HepG2 (cell line): Measurements from ENCODE around the gene RNLS. TPM values are rescaled to one million over a fixed set of nuclear protein-coding genes. Genes with fewer than 3 reads are reported as not detected.

Source experiments
- CREM ChIP-seq, 2 experiments: sonication (generic) in 1 of 2; formaldehyde crosslinking in 1 of 2; IDR thresholded peaks; 2 replicates each; pipeline versions ENCODE4 v1.4.0 to v1.6.1; 2016 to 2020; ENCODE audit warnings: antibody characterized with exemption in 1 of 2, mild to moderate bottlenecking in 1 of 2, missing genetic modification reagents in 1 of 2
- FLYWCH1 ChIP-seq: sonication (generic); formaldehyde crosslinking; IDR thresholded peaks from 2 replicates; pipeline ENCODE4 v1.8.1; 2023; ENCODE audit warnings: mild to moderate bottlenecking, missing genetic modification reagents
- FOSL1 ChIP-seq: sonication (generic); formaldehyde crosslinking; IDR thresholded peaks from 2 replicates; pipeline ENCODE4 v1.9.0; 2021; ENCODE audit warnings: missing genetic modification reagents, borderline replicate concordance
- FOXO4 ChIP-seq: sonication (generic); formaldehyde crosslinking; conservative IDR thresholded peaks from 2 replicates; pipeline ENCODE4 v1.8.1; 2023; ENCODE audit warnings: missing genetic modification reagents
- GATAD2A ChIP-seq: IDR thresholded peaks from 2 replicates; pipeline ENCODE4 v1.6.1; 2016
- PRDM15 ChIP-seq: sonication (generic); formaldehyde crosslinking; IDR thresholded peaks from 2 replicates; pipeline ENCODE4 v1.4.0; 2020; ENCODE audit warnings: missing genetic modification reagents
- ZNF281 ChIP-seq: sonication (generic); formaldehyde crosslinking; IDR thresholded peaks from 2 replicates; pipeline ENCODE4 v1.4.0; 2020; ENCODE audit warnings: missing genetic modification reagents, borderline replicate concordance
- ZNF543 ChIP-seq: sonication (generic); formaldehyde crosslinking; IDR thresholded peaks from 2 replicates; pipeline ENCODE4 v1.4.0; 2020; ENCODE audit warnings: mild to moderate bottlenecking, missing genetic modification reagents
- ZNF660 ChIP-seq: sonication (generic); formaldehyde crosslinking; IDR thresholded peaks from 2 replicates; pipeline ENCODE4 v1.5.1; 2020; ENCODE audit warnings: mild to moderate bottlenecking, low read depth, missing genetic modification reagents, borderline replicate concordance
- ZNF687 ChIP-seq: sonication (generic); formaldehyde crosslinking; IDR thresholded peaks from 2 replicates; pipeline ENCODE4 v1.5.1; 2020; ENCODE audit warnings: mild to moderate bottlenecking, missing genetic modification reagents, moderate library complexity
- polyA plus RNA-seq, 8 experiments: library from polyadenylated mRNA; depleted of rRNA in 3 of 8; stranded (reverse) in 7 of 8; unstranded in 1 of 8; fragments of >200 nt; fragmentation: Illumina TruSeq in 4 of 8; extraction: Trizol in 4 of 8; gene quantifications; 2 replicates each; pipeline versions ENCODE4 v1.2.1 to v1.2.3, GENCODE V29; 2011 to 2016; ENCODE audit warnings: low read depth in 4 of 8, missing spikeins in 1 of 8, mixed read lengths in 1 of 8; ENCODE audit not compliant: insufficient read depth in 1 of 8
- total RNA-seq, 5 experiments: library from RNA; depleted of rRNA; stranded (reverse); fragments of >200 nt; fragmentation: Illumina TruSeq; extraction: Trizol; gene quantifications; 2 replicates each; pipeline ENCODE4 v1.2.3, GENCODE V29; 2016; ENCODE audit warnings: low read depth in 1 of 5

The RNLS gene
- total and polyA plus RNA-seq, 2 of the 13 experiments (the other 11 are each of a cell fraction or from before 2014, with no cell fraction given): not detected

GRCh38 chr10:88522715-88523114, 60.4 kb downstream of the RNLS start (continued):
- TF ChIP-seq FOXO4 (CRISPR knock-in tag): no peak
- no peak for TF ChIP-seq GATAD2A
- TF ChIP-seq PRDM15 (CRISPR knock-in tag): no peak
- TF ChIP-seq FOSL1: no peak
- no peak for TF ChIP-seq FLYWCH1
- no peak for TF ChIP-seq ZNF687
- TF ChIP-seq ZNF543 (CRISPR knock-in tag): no peak
- no peak for TF ChIP-seq CREM (IDR thresholded peaks at IDR 0.05)
- TF ChIP-seq CREM (CRISPR knock-in tag; IDR thresholded peaks at IDR 0.05): no peak
- TF ChIP-seq ZNF281: no peak
- no peak for TF ChIP-seq ZNF660 (CRISPR knock-in tag)
